Keratinocyte (primary cell): ENCODE measurements around the gene PPARGC1A.

Experiments used
- EZH2 ChIP-seq: IDR thresholded peaks from one replicate; pipeline ENCODE4 v1.6.1; 2012; ENCODE audit warnings: inconsistent platforms, mild to moderate bottlenecking, low read length, moderate library complexity
- TF ChIP-seq, protein P1 (sequence below), 3 experiments: IDR thresholded peaks in 1 of 3; conservative IDR thresholded peaks in 1 of 3; optimal IDR thresholded peaks in 1 of 3; 2 replicates in 2 of 3; 3 replicates in 1 of 3; pipeline versions ENCODE3 to v1.5.1; 2011; ENCODE audit warnings: low read length in 3 of 3, mild to moderate bottlenecking in 3 of 3, moderate library complexity in 2 of 3, control low read depth in 1 of 3, inconsistent platforms in 1 of 3; ENCODE audit not compliant: insufficient read depth in 2 of 3; ENCODE audit errors: extremely low read depth in 1 of 3

DNA sequence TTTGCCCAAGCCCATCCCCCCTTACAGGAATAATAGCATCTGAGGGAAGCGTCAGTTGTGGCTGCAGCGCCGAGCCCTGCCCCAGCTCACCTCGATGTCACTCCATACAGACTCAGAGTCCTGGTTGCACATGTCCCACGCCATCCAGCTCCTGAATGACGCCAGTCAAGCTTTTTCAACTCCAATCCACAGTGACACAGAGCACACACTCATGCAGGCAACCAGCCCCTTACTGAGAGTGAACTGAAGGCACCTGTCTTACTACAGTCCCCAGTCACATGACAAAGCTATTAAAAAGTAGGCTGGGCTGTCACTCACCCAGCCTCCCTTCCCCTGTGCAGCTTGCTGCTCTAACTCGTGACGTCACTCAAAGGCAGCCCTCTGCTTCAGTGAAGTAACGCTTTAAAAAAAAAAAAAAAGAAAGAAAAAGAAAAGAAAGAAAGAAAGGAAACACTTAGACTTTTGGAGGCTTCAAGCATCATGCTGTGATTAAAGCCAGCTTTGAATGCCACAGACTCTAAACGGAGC lies at the start of gene PPARGC1A:
- TF ChIP-seq, protein P1, sequence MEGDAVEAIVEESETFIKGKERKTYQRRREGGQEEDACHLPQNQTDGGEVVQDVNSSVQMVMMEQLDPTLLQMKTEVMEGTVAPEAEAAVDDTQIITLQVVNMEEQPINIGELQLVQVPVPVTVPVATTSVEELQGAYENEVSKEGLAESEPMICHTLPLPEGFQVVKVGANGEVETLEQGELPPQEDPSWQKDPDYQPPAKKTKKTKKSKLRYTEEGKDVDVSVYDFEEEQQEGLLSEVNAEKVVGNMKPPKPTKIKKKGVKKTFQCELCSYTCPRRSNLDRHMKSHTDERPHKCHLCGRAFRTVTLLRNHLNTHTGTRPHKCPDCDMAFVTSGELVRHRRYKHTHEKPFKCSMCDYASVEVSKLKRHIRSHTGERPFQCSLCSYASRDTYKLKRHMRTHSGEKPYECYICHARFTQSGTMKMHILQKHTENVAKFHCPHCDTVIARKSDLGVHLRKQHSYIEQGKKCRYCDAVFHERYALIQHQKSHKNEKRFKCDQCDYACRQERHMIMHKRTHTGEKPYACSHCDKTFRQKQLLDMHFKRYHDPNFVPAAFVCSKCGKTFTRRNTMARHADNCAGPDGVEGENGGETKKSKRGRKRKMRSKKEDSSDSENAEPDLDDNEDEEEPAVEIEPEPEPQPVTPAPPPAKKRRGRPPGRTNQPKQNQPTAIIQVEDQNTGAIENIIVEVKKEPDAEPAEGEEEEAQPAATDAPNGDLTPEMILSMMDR (optimal IDR thresholded peaks at IDR 0.05 in 1 of 3, IDR thresholded peaks at IDR 0.05 in 1 of 3, conservative IDR thresholded peaks at IDR 0.05 in 1 of 3; ENCODE audit: extremely low read depth in 1 of 3, insufficient read depth in 2 of 3, low read length in 3 of 3), result no peak
- TF ChIP-seq EZH2, result no peak
